ENCODE results near the gene ITGB2. TPM values are rescaled to one million over a fixed set of nuclear protein-coding genes. Genes with fewer than 3 reads are reported as not detected.

ITGB2 gene
- total RNA-seq, 4 donors from 2014 or later, result 33.2 to 110 (median 44.0) TPM

DNA sequence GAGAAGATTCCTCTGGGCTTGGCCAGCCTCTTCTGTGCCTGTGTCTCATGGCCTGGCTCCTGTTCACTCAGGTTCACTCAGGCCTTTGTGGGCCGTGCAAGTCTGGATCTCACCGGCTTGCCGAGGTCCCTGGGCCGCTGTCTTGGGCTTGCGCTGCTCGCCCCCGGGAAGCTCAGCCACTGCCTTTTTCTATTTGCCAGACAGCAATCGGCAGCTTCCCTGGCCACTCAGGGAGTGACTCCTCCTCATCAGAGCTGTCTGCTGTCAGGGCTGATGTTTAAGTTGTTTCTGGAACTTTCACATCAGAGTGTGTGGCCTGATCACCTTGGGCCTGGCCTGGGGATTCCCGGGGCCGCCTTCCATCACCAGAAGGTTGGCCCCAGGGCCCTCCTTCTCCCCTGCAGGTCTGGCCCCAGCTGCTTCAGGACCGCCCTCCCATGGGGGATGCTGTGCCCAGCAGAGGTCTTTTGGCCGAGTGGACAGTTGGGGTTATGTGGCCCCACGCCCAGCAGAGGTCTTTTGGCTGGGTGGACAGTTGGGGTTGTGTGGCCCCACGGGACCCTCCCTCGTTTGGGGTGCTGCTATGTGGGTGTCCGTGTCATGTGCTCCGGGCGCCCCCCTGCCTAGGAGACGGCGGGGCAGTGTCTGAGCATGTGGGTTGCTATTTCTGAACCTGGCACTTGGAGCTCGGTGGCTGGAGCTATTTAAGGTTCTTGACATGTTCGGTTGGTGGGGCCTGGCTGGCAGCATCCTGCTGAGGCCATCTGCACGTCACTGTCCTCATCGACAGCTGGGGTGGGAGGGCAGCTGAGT, 31.6 kb upstream of the ITGB2 start:
- peaks cover 49 to 73% (median 60%) of the 10 kb centered on the region in 4 donors for H3K4me1 ChIP-seq
- H3K27me3 ChIP-seq, result no peaks in the 10 kb centered on the region
- peak overlapping the region; percentile 65 to 92 (median 84) for H3K27ac ChIP-seq (replicated peaks in 1 of 4)
- no peak for DNase-seq (ENCODE audit: extremely low spot score)
- H3K4me3 ChIP-seq, result no peak overlapping the region
- TF ChIP-seq, protein P1, sequence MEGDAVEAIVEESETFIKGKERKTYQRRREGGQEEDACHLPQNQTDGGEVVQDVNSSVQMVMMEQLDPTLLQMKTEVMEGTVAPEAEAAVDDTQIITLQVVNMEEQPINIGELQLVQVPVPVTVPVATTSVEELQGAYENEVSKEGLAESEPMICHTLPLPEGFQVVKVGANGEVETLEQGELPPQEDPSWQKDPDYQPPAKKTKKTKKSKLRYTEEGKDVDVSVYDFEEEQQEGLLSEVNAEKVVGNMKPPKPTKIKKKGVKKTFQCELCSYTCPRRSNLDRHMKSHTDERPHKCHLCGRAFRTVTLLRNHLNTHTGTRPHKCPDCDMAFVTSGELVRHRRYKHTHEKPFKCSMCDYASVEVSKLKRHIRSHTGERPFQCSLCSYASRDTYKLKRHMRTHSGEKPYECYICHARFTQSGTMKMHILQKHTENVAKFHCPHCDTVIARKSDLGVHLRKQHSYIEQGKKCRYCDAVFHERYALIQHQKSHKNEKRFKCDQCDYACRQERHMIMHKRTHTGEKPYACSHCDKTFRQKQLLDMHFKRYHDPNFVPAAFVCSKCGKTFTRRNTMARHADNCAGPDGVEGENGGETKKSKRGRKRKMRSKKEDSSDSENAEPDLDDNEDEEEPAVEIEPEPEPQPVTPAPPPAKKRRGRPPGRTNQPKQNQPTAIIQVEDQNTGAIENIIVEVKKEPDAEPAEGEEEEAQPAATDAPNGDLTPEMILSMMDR (IDR thresholded peaks at IDR 0.05), result no peak
- TF ChIP-seq POLR2A (IDR thresholded peaks at IDR 0.05; ENCODE audit: low read depth) (no peak), POLR2AphosphoS5 (IDR thresholded peaks at IDR 0.05) (peak; percentile 35 to 75), EP300 (IDR thresholded peaks at IDR 0.05) (no peak)
- intact Hi-C loops (cut with DNase I), result no loop called here
- no peaks in the 10 kb centered on the region for H3K9me3 ChIP-seq
- peaks cover 0 to 40% (median 16%) of the 10 kb centered on the region in 4 donors for H3K36me3 ChIP-seq
- 76% methylated on average over 10 of the region's 24 CpGs for WGBS

DNA sequence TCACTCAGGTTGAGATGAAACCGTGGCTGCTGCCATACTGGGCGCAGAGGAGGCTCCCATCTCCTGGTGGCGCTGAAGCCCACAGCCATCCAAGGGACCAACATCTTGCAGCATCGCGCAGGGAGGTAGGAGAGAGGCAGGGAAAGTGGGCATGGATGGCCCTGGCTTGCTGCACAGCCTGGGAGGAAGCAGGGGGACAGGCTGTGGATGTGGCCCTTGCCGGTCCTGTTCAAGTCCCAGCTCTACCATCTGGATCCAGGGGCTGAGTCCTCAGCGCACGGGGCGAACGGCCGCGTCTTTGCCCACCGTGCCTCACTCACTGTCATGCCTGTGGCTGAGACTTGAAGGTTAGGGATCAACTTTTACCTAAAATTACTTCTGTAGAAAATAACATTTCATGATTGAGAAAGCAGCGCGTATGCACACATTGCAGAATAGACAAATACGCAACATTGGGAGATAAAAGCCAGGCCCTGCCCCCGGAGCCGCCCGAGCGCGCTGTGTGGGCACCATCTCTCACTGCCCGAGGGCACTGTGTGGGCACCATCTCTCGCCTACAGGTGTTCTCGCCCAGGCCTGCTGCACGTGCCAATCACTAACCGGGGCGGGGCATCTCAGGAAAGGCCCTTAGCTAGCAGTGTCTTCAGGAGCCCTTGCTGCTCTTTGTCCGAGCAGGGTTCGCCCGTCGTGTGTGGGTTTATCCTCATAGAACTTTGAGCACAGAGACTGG, 30.7 kb upstream of the ITGB2 start:
- Histone ChIP-seq H3K4me3 (no peak overlapping the region), H3K9me3 (no peaks in the 10 kb centered on the region), H3K4me1 (peaks cover 52 to 71% (median 56%) of the 10 kb centered on the region in 4 donors), H3K27me3 (no peaks in the 10 kb centered on the region), H3K27ac (replicated peaks in 1 of 4) (peak overlapping the region in 3 of 4 donors; percentile 26 to 92 (median 88)), H3K36me3 (peaks cover 0 to 40% (median 15%) of the 10 kb centered on the region in 4 donors)
- DNase-seq (ENCODE audit: extremely low spot score), result no peak
- intact Hi-C loops (cut with DNase I), result loop anchor here (2.0 kb wide), 1 partner anchor 187 kb away; no protein-coding TSS in a partner anchor
- TF ChIP-seq, protein P1 (IDR thresholded peaks at IDR 0.05), result no peak
- TF ChIP-seq POLR2A (IDR thresholded peaks at IDR 0.05; ENCODE audit: low read depth) (no peak), EP300 (IDR thresholded peaks at IDR 0.05) (no peak)
- 93% methylated on average over 12 of the region's 31 CpGs for WGBS

DNA sequence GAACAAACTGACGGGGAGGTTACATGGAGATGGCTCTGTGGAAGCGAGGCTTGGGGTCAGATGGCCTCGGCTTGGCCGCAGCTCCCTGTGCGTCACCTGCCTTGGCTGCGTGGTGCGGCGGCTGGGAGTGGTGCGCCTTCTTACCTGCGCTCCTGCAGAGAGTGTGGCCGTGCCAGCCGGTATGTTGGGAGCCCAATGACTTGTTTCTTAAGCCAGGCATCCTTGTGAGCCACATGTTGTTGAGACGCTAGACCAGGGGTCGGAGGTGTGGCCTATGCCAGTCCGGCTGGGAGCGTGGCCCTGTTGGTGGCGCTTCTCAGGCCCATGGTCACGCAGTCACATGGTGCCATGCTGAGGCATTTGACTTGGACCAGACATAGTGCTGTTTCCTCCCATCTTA, 29.7 kb upstream of the ITGB2 start:
- Histone ChIP-seq H3K4me3 (no peak overlapping the region), H3K36me3 (peaks cover 1 to 47% (median 18%) of the 10 kb centered on the region in 4 donors), H3K27ac (replicated peaks in 1 of 4) (peak overlapping the region; percentile 49 to 72 (median 58)), H3K27me3 (no peaks in the 10 kb centered on the region), H3K9me3 (no peaks in the 10 kb centered on the region), H3K4me1 (peaks cover 49 to 69% (median 53%) of the 10 kb centered on the region in 4 donors)
- TF ChIP-seq EP300 (IDR thresholded peaks at IDR 0.05) (no peak), POLR2AphosphoS5 (IDR thresholded peaks at IDR 0.05) (peak in 1 of 2 donors; percentile 14)
- no peak for DNase-seq (ENCODE audit: extremely low spot score)
- WGBS, result 81% methylated on average over 18 of the region's 18 CpGs
- intact Hi-C loops (cut with DNase I), result loop anchor here (2.0 kb wide), 1 partner anchor 188 kb away; no protein-coding TSS in a partner anchor

- peaks cover 45 to 66% (median 53%) of the 10 kb centered on the region in 4 donors for H3K4me1 ChIP-seq
- intact Hi-C loops (cut with DNase I), result loop anchor here (2.0 to 10.0 kb wide), 2 partner anchors 189 to 325 kb away; no protein-coding TSS in a partner anchor
- H3K4me3 ChIP-seq, result no peak overlapping the region
- TF ChIP-seq EP300 (IDR thresholded peaks at IDR 0.05) (no peak), POLR2AphosphoS5 (IDR thresholded peaks at IDR 0.05) (peak; percentile 46 to 64), POLR2A (IDR thresholded peaks at IDR 0.05; ENCODE audit: low read depth) (no peak)
- TF ChIP-seq, protein P1 (IDR thresholded peaks at IDR 0.05), result peak; percentile 93 to 96 (median 93)
- DNase-seq (ENCODE audit: extremely low spot score), result no peak
- WGBS, result 37% methylated on average over 2 of the region's 10 CpGs
- no peaks in the 10 kb centered on the region for H3K27me3 ChIP-seq
- H3K36me3 ChIP-seq, result peaks cover 7 to 53% (median 24%) of the 10 kb centered on the region in 4 donors
- H3K9me3 ChIP-seq, result no peaks in the 10 kb centered on the region
- H3K27ac ChIP-seq (replicated peaks in 1 of 4), result peak overlapping the region; percentile 49 to 72 (median 58)
Observed at GRCh38 chr21:44949779-44950198, 29.1 kb upstream of the ITGB2 start.
